ENCODE measurements around the gene SUSD4. TPM values are rescaled to one million over a fixed set of nuclear protein-coding genes. Genes with fewer than 3 reads are reported as not detected.

The SUSD4 gene
- total RNA-seq, 2 experiments from 2014 or later, result 0.18 to 0.23 TPM

DNA sequence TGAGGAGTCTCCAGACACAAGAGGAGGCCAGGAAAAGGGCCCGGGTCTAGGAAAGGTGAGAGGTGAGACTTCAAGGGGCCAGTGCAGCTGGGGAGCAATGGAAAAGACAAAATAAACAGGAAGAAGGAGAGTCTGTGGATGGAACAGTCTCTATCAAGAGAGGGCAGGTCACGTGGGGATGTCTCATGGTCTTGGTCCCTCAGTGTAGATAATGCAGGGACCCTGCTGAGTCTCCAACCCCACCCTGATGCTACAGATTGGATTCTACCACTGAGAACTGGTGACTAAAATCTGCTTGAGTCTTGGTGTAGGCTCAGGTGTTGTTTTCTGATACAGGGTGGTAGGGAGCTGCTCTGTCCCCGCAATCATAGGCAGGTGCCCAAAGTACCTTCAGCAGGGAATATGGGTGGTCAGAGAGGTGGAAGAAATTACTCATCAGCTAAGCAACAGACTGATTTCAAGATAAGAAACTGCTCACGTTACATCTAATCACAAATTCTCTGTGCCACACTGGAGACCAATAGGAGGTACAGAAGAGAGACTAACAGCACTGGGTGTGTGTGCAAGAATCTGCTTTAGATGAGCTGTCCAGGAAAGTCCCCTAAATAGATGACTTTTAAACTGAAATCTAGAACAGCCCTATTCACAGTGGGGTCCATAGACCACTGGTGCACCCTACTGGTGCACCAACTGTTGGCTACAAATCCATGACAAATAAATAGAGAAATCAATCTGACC lies 119.4 kb downstream of the SUSD4 start:
- ATAC-seq (peak; percentile 53), DNase-seq (no peak)
- no peaks in the 10 kb centered on the region for H3K36me3 Mint-ChIP-seq (ENCODE audit: low read depth)
- H3K4me1 Mint-ChIP-seq (ENCODE audit: low read depth), result peaks cover 48% of the 10 kb centered on the region
- H3K9me3 Mint-ChIP-seq (ENCODE audit: insufficient read depth), result no peaks in the 10 kb centered on the region
- H3K27ac Mint-ChIP-seq, result peak overlapping the region; percentile 29
- H3K4me3 Mint-ChIP-seq, result no peak overlapping the region
- POLR2A ChIA-PET, result interaction anchor here (0.5 to 1.2 kb wide), 5 partner anchors 11 to 156 kb away, joined by 3 to 6 read pairs (median 3); partner anchors contain the start of gene TLR5
- H3K27me3 Mint-ChIP-seq (ENCODE audit: low read depth), result no peaks in the 10 kb centered on the region
- CTCF ChIA-PET, result interaction anchor here (0.7 to 8.8 kb wide), 12 partner anchors 15 to 155 kb away, joined by 3 to 126 read pairs (median 4); partner anchors contain the start of gene TLR5

DNA sequence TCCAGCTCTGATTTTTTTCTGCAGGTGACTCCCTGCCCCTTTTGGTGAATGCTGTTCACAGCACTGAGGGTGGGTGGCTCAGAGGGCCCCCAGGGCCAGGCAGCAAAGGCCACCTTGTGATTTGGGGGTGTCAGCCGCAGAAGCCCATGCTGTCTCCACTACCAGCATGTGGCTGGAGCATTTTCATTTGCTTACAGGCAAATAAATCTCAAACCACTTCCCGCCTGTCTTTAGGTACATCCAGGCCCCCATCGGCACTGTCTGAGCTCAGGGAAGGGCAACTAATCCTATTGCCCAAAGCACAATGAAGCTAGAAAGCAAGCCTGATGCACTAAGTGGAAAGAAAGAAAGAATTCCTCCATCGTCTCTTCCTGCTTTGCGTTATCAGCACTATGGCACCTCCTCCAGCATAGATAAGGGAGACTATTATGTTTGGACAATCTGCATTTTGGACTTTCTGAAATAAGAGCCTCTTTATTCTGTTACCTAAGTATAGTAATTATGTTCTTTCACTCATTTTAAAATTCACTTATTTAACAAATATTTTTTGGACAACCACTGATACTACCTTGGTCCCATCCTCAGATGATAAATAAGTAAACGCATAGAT lies 120.4 kb downstream of the SUSD4 start:
- CTCF ChIA-PET, result interaction anchor here (0.8 to 8.8 kb wide), 5 partner anchors 16 to 108 kb away, joined by 4 to 126 read pairs (median 10); partner anchors contain the start of gene TLR5
- POLR2A ChIA-PET, result interaction anchor here (0.8 to 1.3 kb wide), 2 partner anchors 10 to 12 kb away, joined by 3 read pairs; no protein-coding TSS in a partner anchor
- H3K27me3 Mint-ChIP-seq (ENCODE audit: low read depth), result no peaks in the 10 kb centered on the region

DNA sequence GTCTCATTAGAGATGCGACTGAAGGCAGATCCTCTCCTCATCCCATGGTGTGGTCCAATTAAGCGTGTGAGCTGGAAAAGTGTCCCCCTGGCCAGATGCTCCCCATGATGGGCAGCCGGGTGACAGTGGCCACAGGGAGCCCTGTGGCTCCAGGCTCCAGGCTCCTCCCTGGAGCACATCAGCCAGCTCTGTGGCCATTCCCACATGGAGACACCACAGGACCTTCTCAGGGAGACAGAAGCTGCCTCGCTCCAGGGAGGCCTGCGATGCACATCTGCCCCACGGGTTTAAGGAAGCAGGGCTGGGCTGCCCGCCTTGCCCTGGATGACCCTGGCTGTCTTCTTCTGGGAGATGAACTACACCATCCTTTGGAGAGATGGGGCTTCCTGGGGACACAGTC lies 121.0 kb downstream of the SUSD4 start:
- Mint-ChIP-seq H3K4me1 (ENCODE audit: low read depth) (peaks cover 35% of the 10 kb centered on the region), H3K9me3 (ENCODE audit: insufficient read depth) (no peaks in the 10 kb centered on the region), H3K4me3 (no peak overlapping the region), H3K27ac (no peak overlapping the region), H3K27me3 (ENCODE audit: low read depth) (no peaks in the 10 kb centered on the region), H3K36me3 (ENCODE audit: low read depth) (no peaks in the 10 kb centered on the region)
- DNase-seq (no peak), ATAC-seq (no peak)
- CTCF ChIA-PET, result interaction anchor here (8.8 kb wide), 1 partner anchor 108 kb away, joined by 126 read pairs; no protein-coding TSS in a partner anchor
- POLR2A ChIA-PET, result interaction anchor here (1.3 kb wide), 1 partner anchor 12 kb away, joined by 3 read pairs; no protein-coding TSS in a partner anchor

More for the DNA sequence above, 120.4 kb downstream of the SUSD4 start:
- no peak for ATAC-seq
- Mint-ChIP-seq H3K4me1 (ENCODE audit: low read depth) (peaks cover 41% of the 10 kb centered on the region), H3K4me3 (no peak overlapping the region), H3K36me3 (ENCODE audit: low read depth) (no peaks in the 10 kb centered on the region), H3K27ac (no peak overlapping the region), H3K9me3 (ENCODE audit: insufficient read depth) (no peaks in the 10 kb centered on the region)
- no peak for DNase-seq

DNA sequence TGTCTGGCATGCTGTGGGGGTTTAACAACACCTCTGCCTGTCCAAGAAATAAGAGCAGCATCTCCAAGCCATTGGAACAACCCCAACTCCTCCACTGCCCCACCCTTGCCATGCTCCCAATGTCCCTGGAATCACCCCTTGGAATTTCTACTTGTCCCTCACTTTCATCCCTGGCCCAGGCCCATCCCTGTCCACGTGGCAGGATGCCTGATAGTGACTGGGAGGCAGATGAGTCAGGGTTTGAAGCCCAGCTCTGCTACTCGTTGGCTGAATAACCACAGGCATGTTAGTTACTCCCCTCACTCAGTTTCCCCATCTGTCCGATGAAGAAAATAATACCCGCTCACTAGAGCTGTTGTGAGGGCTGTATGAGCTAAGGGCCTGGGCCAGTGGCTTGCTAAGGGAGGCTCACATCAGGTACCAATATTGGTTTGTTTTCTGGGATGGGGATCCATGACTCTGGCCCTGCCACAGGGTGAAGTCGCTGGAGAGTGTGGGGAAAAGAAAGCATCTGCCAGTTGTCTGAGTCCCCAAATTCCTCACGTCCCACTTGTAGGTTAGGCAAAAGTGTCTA lies 121.5 kb downstream of the SUSD4 start:
- ATAC-seq, result no peak
- no peak for DNase-seq
- CTCF ChIA-PET, result interaction anchor here (0.9 to 8.8 kb wide), 2 partner anchors 107 to 113 kb away, joined by 3 to 126 read pairs; no protein-coding TSS in a partner anchor
- Mint-ChIP-seq H3K27me3 (ENCODE audit: low read depth) (no peaks in the 10 kb centered on the region), H3K27ac (no peak overlapping the region), H3K4me3 (no peak overlapping the region), H3K9me3 (ENCODE audit: insufficient read depth) (no peaks in the 10 kb centered on the region), H3K36me3 (ENCODE audit: low read depth) (no peaks in the 10 kb centered on the region), H3K4me1 (ENCODE audit: low read depth) (peaks cover 33% of the 10 kb centered on the region)
- POLR2A ChIA-PET, result interaction anchor here (1.3 kb wide), 1 partner anchor 11 kb away, joined by 3 read pairs; no protein-coding TSS in a partner anchor

DNA sequence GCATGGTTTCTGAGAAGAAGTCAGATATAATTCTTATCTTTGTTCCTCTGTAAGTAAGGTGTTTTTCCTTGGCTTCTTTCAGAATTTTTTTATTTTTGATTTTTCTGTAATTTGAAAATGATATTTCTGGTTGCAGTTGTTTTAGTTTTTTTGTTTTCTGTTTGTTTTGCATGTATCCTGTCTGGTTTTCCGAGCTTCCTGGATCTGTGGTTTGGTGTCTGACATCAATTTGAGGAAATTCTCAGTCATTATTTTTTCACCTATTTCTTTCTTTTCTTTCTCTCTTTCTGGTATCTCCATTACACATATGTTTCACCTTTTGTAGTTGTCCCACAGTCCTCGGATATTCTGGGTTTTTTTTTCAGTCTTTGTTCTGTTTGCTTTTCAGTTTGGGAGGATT lies 123.9 kb downstream of the SUSD4 start:
- peaks cover 29% of the 10 kb centered on the region for H3K4me1 Mint-ChIP-seq (ENCODE audit: low read depth)
- CTCF ChIA-PET, result interaction anchor here (1.5 to 8.8 kb wide), 2 partner anchors 105 to 117 kb away, joined by 6 to 126 read pairs; no protein-coding TSS in a partner anchor
- ATAC-seq (no peak), DNase-seq (no peak)
- peaks cover 5% of the 10 kb centered on the region for H3K9me3 Mint-ChIP-seq (ENCODE audit: insufficient read depth)
- no peaks in the 10 kb centered on the region for H3K27me3 Mint-ChIP-seq (ENCODE audit: low read depth)
- POLR2A ChIA-PET, result no interaction called here
- H3K27ac Mint-ChIP-seq, result no peak overlapping the region
- H3K4me3 Mint-ChIP-seq, result no peak overlapping the region
- H3K36me3 Mint-ChIP-seq (ENCODE audit: low read depth), result no peaks in the 10 kb centered on the region

DNA sequence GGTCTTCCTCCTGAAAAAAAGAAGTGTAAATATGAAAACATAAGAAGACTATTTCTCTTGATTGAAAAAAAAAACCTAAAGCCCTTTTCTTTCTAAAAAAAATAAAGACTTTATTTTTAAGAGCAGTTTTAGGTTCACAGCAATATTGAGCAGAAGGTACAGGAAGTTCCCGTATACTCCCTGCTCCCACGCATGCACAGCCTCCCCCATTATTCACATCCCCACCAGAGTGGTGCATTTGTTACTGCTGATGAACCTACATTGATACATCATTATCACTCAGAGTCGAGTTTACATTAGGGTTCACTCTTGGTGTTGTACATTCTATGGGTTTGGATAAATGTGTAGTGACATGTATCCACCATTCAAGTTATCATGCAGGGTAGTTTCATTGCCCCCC lies 128.9 kb downstream of the SUSD4 start:
- DNase-seq, result no peak
- Mint-ChIP-seq H3K9me3 (ENCODE audit: insufficient read depth) (peaks cover 5% of the 10 kb centered on the region), H3K4me1 (ENCODE audit: low read depth) (peaks cover 34% of the 10 kb centered on the region), H3K4me3 (no peak overlapping the region), H3K27ac (no peak overlapping the region), H3K27me3 (ENCODE audit: low read depth) (no peaks in the 10 kb centered on the region), H3K36me3 (ENCODE audit: low read depth) (no peaks in the 10 kb centered on the region)
- ChIA-PET CTCF (interaction anchor here (6.8 kb wide), 1 partner anchor 102 kb away, joined by 41 read pairs; no protein-coding TSS in a partner anchor), POLR2A (no interaction called here)
- ATAC-seq, result no peak

DNA sequence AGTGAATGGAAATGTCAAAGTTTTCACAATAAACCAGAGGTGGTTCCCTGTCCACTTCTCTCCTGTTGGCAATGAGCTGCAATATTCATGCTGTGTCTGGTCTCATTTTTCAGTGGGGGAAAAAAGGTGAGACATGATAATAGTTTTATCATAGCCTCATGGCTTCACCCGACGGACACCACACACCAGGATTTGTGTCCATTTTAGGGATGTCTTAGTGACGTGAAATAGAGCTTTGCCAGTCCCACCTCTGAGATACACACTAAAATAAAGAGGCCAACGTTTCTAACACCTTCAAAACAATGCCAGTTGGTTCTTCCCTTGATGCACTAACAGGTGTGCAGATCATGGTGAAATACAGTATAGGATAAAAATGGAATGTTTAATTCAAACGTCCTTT lies 129.4 kb downstream of the SUSD4 start:
- CTCF ChIA-PET, result interaction anchor here (6.8 kb wide), 1 partner anchor 101 kb away, joined by 41 read pairs; no protein-coding TSS in a partner anchor
- peaks cover 5% of the 10 kb centered on the region for H3K9me3 Mint-ChIP-seq (ENCODE audit: insufficient read depth)
- no peaks in the 10 kb centered on the region for H3K27me3 Mint-ChIP-seq (ENCODE audit: low read depth)
- ATAC-seq (no peak), DNase-seq (no peak)
- peaks cover 39% of the 10 kb centered on the region for H3K4me1 Mint-ChIP-seq (ENCODE audit: low read depth)
- no peaks in the 10 kb centered on the region for H3K36me3 Mint-ChIP-seq (ENCODE audit: low read depth)
- no peak overlapping the region for H3K4me3 Mint-ChIP-seq
- H3K27ac Mint-ChIP-seq, result no peak overlapping the region
- POLR2A ChIA-PET, result no interaction called here

DNA sequence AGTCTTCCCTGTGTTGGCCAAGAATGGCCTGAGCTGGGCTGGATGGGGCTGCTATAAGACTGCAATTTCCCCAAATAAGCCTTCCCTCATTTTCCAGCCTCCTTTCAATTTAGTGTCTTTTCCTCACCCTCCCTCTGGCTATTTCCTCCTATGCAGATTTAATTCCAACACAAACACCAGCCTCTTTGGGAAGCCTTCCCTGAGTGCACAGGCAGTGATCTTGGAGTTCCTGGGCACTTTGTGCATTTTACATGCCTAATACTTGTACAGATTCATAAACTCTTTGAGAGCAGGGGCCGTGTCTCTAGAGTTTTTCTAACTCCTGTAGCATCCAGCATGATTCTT lies 129.8 kb downstream of the SUSD4 start:
- CTCF ChIA-PET, result interaction anchor here (6.8 kb wide), 1 partner anchor 101 kb away, joined by 41 read pairs; no protein-coding TSS in a partner anchor
- peaks cover 43% of the 10 kb centered on the region for H3K4me1 Mint-ChIP-seq (ENCODE audit: low read depth)
- no peak overlapping the region for H3K27ac Mint-ChIP-seq
- peaks cover 5% of the 10 kb centered on the region for H3K9me3 Mint-ChIP-seq (ENCODE audit: insufficient read depth)
- no peaks in the 10 kb centered on the region for H3K27me3 Mint-ChIP-seq (ENCODE audit: low read depth)
- H3K36me3 Mint-ChIP-seq (ENCODE audit: low read depth), result no peaks in the 10 kb centered on the region
- POLR2A ChIA-PET, result no interaction called here
- ATAC-seq (no peak), DNase-seq (no peak)
- H3K4me3 Mint-ChIP-seq, result no peak overlapping the region

DNA sequence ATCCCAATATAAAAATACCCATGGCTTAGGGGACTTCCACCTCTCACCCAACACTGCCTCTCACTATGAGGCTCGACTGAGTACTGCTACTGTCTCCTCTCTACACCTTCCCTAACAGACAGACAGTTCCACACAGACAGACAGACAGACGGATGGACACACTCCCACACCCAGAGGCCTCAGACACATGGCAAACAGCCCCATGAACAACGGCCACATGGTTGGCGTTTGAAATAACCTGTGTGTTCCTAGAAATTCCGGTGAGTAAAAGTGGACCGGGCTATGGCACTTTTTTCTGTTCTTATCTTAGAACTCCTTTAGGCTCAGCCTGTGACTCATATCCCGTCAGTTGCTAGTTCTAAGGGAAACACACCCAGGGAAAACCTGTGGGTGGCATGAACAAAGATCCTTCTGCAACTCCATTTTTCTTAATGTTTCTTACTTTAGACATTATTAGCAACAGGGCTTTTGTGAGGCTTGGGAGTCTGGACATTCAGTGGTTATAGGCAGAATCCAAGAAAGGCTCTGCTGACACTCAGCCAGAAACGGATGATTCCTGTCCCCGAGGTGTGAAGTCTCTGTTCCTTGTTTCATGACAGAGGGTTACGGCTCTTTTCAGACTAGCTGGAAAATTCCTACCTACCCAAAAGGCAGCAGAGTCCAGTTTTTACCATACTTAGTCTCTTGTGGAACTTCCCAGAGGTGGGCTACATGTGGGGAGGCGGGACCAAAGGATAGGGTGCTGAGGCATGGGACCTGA lies 130.4 kb downstream of the SUSD4 start:
- no peaks in the 10 kb centered on the region for H3K36me3 Mint-ChIP-seq (ENCODE audit: low read depth)
- ChIA-PET POLR2A (interaction anchor here (0.5 kb wide), 1 partner anchor 11 kb away, joined by 3 read pairs; no protein-coding TSS in a partner anchor), CTCF (interaction anchor here (2.0 to 6.8 kb wide), 2 partner anchors 91 to 100 kb away, joined by 5 to 41 read pairs; partner anchors contain the start of gene TLR5)
- ATAC-seq (no peak), DNase-seq (no peak)
- H3K9me3 Mint-ChIP-seq (ENCODE audit: insufficient read depth), result peaks cover 5% of the 10 kb centered on the region
- no peaks in the 10 kb centered on the region for H3K27me3 Mint-ChIP-seq (ENCODE audit: low read depth)
- H3K4me3 Mint-ChIP-seq, result no peak overlapping the region
- H3K4me1 Mint-ChIP-seq (ENCODE audit: low read depth), result peaks cover 47% of the 10 kb centered on the region
- H3K27ac Mint-ChIP-seq, result no peak overlapping the region

DNA sequence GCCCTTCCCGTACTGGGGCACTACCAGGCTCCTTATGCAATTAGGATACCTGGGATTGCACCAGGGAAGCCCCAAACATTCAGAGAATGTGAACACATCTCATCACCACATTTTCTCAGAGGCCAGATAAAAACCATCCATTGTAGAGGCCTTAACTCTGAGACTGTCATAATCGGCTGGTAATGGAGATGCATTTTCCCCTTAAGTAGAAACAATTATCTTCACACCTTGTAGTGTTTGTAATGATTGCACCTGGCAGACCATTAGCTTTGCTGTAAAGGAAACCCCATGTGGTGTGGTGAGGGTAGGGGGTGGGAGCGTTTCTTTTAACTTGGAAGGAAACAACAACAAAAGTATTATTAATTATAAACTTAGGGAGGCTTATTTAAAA lies 131.0 kb downstream of the SUSD4 start:
- ATAC-seq (no peak), DNase-seq (no peak)
- POLR2A ChIA-PET, result interaction anchor here (0.5 kb wide), 1 partner anchor 11 kb away, joined by 3 read pairs; no protein-coding TSS in a partner anchor
- Mint-ChIP-seq H3K4me1 (ENCODE audit: low read depth) (peaks cover 53% of the 10 kb centered on the region), H3K9me3 (ENCODE audit: insufficient read depth) (peaks cover 5% of the 10 kb centered on the region), H3K36me3 (ENCODE audit: low read depth) (no peaks in the 10 kb centered on the region), H3K4me3 (no peak overlapping the region), H3K27me3 (ENCODE audit: low read depth) (no peaks in the 10 kb centered on the region), H3K27ac (no peak overlapping the region)
- CTCF ChIA-PET, result interaction anchor here (2.0 to 6.8 kb wide), 2 partner anchors 90 to 100 kb away, joined by 5 to 41 read pairs; partner anchors contain the start of gene TLR5

DNA sequence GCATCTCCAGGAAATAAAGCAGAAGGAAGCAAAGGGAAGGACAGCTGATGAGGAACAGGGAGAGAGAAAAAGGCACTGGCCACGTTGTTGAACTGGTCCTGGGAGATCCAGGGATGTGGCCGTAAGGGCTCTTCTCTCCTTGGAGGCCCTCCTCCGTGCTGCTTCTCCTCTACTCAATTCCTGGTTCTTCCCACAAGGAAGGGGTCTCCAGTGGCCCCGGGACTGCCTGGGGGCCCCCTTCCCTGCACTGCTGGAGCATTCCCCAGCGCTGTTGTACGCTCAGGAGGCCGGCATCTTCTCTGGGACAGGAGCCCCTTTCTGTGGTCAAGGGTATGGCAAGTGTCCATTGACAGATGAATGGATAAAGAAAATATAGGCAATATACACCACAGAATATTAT lies 132.4 kb downstream of the SUSD4 start:
- POLR2A ChIA-PET, result interaction anchor here (1.0 to 1.2 kb wide), 3 partner anchors 12 to 98 kb away, joined by 3 read pairs; no protein-coding TSS in a partner anchor
- H3K4me3 Mint-ChIP-seq, result no peak overlapping the region
- DNase-seq (no peak), ATAC-seq (no peak)
- CTCF ChIA-PET, result interaction anchor here (2.0 to 6.8 kb wide), 2 partner anchors 89 to 98 kb away, joined by 5 to 41 read pairs; partner anchors contain the start of gene TLR5
- no peaks in the 10 kb centered on the region for H3K27me3 Mint-ChIP-seq (ENCODE audit: low read depth)
- peaks cover under 1% of the 10 kb centered on the region for H3K9me3 Mint-ChIP-seq (ENCODE audit: insufficient read depth)
- H3K4me1 Mint-ChIP-seq (ENCODE audit: low read depth), result peaks cover 60% of the 10 kb centered on the region
- no peak overlapping the region for H3K27ac Mint-ChIP-seq
- no peaks in the 10 kb centered on the region for H3K36me3 Mint-ChIP-seq (ENCODE audit: low read depth)
